NCI-H2081 (cell line): ENCODE results near the gene IFNK.

Source experiments
- DNase-seq, 2 experiments: peaks; one replicate each; lab custom pipeline; 2025; lab: John Stamatoyannopoulos, UW

Gene IFNK

DNA sequence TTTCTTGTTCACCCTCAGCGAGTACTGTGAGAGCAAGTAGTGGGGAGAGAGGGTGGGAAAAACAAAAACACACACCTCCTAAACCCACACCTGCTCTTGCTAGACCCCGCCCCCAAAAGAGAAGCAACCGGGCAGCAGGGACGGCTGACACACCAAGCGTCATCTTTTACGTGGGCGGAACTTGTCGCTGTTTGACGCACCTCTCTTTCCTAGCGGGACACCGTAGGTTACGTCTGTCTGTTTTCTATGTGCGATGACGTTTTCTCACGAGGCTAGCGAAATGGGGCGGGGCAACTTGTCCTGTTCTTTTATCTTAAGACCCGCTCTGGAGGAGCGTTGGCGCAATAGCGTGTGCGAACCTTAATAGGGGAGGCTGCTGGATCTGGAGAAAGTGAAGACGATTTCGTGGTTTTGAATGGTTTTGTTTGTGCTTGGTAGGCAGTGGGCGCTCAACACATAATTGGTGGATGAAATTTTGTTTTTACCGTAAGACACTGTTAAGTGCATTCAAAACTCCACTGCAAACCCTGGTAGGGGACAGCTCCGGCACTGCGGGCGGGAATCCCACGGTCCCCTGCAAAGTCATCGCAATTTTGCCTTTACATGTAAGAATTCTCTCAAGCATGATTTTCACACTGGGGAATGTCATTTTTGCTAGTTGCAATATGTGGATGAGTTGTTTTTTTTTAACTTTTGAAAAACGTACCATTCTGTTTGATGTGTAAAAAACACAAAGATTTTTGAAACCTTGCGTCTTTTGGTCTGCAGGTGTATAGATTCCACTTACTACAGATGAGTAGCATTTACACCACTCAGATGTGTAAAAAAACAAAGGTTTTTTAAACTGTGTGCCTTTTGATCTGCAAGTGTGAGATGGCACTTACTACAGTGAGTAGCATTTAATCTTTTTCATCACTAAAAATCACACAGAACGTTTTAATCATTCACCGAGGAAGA is 49.8 kb downstream of the IFNK start:
- DNase-seq, result peak; percentile 99 to 100
